HG02943 (cell line): ENCODE results near the gene APOB.
"Not testable (repeated sequence)": the region's sequence is repeated elsewhere in the genome, so short reads cannot be mapped to it uniquely, and the experiment has no call there.

Source experiments
- ATAC-seq: cut with Tn5 transposase; IDR thresholded peaks from one replicate; pipeline ENCODE4 v1.9.1; 2021; ENCODE audit warnings: mild to moderate bottlenecking, low read depth, moderate library complexity; ENCODE audit not compliant: unreplicated experiment

The APOB gene

DNA sequence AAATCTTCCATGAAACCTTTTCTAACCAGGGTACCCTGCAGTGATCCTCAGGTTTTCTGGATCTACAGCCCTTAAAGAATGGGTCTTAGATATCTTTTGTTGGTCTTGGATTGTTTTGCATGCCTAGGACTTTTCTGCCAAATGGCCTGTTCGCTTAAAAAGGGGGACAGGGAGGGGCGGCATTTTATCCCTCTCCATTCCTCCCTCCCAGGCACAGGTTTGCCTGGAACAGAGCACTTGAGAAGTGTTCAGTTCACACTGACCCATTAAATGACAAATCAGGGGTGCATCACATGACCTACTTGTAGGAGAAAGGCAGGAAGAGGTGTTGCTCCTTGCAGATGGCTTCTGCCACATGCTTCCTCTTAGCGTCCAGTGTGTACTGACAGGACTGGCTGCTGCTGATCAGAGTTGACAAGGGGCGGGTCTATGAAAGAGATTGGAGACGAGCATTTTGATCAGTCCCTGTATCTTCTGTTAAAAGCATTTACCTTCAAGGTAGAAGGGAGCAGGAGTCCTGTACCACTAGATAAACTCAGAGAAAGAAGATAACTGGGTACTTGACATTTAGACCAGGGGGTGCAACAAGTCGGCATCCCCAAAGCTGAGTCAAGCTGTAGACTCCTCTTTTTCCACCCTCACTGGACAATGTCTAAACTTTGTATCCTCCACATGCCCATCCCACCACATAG is 8.4 kb downstream of the APOB start:
- ATAC-seq = no peak

DNA sequence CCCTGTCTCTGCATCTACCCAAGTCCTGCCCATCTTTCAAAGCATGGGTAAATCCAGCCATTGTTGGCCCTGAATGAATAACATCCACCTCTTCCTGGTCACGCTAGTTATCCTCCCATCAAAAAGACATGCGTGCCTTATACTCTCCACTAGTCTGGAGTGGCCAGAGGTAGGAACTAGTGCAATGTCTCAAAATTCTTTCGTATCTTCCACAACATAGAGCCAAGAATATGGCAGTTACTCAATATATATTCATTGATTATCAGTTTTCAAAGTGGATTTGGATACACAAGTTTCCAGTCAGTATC is 8.9 kb downstream of the APOB start:
- ATAC-seq = no peak

DNA sequence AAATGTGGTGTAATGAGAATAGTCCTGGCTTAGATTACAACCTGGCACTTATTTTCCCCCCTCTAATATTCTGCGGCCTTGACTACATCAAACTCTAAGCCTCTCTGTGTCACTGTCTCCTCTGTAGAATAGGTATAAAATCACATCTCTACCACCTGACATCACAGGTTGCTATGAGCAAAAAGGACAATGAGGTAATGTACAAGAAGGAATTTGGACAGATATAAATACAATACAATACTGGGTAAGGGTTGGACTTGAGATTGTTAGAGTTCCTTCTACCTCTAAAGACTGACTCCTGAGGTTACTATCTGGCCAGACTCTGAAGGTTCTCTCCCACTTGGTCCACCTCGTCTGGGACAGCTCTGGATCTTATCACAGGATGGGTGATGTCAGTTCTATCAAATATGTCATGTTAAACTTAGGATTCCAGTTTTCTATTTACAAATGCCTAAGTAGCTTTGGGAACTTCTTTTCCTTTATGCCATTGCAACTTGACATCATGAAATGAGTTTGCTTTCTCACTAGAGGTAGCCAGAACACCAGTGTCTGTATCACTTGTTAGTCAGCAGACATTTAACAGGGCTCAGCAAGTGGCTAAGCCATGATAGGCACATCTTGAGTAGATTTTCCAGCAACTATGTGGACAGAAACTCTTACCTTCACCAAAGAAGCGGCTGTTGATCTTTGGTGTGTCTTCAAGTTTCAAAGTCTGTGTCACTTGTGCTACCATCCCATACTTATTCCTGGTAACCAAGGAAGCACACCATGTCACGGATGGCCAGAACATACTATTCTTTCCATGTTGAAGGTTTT is 9.5 kb downstream of the APOB start:
- no peak for ATAC-seq

DNA sequence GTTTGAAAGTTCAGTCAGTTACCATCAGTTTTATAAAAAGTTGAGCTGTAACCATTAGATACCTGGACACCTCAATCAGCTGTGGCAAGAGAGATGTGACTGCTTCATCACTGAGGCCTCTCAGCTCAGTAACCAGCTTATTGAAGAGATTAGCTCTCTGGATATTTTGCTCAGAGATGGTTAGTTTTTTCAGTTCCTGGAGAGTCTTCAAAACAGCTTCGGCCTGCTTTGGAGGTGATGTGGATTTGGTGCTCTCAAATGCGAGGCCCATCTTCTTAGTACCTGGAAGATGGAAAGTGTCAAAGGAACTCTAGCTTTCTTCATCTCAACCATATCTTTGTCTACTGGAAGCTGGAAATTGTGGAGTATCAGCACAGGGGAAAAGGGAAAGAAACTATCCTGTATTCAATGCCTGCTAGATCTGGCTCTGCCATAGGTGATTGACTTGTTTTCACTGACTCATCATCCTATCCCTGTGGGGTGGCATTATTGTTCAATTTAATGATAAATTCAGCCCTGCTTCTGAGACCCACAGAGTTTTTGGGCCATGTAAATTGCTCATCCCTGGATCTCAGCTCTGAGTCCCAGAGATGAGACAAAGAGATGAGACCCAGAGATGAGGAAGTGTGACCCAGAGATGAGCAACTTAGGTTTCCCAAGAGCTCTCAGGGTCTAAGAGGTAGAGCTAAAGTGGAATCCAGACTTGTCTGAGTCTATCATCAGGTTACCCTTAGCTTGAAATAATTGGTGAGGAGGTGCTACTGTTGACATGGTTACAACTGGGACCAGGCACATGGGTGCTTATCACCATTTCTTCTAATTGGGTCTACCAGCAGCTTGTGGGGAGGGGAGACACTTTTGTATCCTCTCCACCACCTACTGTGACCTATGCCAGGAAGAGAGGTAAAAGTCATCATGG is 10.4 kb downstream of the APOB start:
- no peak for ATAC-seq

DNA sequence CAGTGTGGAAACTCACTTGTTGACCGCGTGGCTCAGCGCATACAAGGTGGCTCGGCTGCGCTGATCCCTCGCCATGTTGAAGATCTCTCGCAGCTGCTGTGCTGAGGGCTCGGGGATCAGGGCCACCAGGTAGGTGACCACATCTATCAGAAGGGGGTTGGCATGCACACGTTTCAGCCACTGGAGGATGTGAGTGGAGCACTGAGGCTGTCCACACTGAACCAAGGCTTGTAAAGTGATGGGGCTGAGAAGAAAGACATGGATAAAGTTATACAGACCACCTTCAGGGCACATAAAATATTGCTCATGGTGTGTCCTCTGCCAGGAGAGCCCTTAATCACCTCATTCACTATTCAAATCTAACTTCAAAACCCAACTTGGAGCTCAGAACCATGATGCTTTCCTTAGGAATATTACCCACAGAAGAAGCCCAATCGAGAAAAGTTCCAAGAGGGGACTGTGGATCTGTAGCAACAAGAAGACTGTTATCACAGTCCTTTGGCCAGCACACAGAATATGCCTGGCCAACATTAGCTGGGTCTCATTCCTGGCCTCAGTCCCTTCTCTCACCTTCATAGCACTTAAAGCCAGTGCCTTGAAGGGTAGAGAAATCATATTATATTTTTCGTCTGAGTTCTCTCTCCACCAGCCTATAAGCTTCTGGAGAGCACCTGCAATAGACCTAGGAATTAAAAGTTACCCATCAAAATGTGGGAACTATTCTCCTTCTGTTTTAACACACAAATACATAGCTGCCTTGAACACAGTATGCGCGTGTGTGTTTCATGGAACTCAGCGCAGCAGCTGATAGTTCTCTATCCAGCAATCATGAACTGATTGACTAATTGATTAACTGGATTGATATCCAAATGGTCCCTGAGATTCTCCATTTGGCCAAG is 11.3 kb downstream of the APOB start:
- no peak for ATAC-seq

DNA sequence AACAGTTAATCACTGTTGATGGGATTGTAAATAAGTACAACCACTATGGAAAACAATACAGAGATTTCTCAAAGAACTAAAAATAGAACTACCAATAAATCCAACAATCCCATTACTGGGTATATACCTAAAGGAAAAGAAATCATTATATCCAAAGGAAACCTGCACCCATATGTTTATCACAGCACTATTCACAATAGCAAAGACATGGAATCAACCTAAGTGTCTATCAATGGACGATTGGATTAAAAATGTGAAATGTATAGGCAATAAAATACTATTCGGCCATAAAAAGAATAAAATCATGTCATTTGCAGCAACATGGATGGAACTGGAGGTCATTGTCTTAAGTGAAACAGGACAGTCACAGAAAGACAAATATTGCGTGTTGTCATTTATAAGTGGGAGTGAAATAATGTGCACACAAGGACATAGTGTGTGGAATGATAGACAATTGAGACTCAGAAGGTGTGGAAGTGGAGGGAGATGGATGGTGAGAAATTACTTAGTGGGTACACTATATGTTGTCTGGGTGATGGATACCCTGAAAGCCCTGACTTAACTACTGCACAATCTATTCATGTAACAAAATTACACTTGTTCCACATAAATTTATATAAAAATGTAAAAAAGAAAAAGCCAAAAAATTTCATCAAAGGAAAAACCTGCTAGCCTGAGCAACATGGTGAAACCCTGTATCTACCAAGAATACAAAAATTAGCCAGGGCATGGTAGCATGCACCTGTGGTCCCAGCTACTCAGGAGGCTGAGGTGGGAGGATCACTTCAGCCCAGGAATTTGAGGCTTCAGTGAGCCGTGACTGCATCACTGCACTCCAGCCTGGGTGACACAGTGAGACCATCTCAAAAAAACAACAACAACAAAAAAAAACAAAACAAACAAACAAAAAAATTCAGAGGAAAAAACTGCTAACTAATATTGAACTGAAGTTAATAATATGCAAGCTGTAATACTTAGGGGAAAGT is 12.6 kb downstream of the APOB start:
- no peak for ATAC-seq

DNA sequence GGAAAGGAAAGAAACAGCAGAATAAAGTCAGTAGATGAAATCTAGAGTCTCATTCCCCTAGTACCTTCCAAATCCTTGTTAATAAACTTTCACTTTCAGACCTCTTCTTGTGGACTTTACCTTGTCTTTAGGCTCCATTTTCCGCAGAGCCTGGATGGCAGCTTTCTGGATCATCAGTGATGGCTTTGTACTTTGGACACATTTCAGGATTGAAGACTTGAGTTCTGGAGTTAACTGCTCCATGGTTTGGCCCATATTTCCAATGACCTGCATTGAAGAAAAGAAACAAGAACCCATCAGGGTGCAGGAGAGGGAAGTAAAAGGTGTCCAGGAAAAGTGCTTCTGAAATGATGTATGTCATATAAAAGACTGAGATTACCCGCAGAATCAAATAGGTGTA is 14.4 kb downstream of the APOB start:
- no peak for ATAC-seq

DNA sequence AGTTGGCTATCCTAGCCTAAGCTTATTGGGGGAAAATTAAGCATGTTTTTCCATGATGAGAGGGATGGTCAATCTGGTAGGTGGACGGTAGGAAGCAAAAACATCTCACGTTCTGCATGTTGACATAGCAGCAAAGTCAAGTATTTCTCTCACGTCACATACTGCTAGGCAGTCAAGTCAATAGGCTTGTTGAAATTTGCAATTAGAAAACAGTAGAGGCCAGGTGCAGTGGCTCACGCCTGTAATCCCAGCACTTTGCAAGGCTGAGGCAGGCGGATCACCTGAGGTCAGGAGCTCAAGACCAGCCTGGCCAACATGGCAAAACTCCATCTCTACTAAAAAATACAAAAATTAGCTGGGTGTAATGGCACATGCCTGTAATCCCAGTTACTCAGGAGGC is 14.9 kb downstream of the APOB start:
- ATAC-seq = not testable (repeated sequence)

DNA sequence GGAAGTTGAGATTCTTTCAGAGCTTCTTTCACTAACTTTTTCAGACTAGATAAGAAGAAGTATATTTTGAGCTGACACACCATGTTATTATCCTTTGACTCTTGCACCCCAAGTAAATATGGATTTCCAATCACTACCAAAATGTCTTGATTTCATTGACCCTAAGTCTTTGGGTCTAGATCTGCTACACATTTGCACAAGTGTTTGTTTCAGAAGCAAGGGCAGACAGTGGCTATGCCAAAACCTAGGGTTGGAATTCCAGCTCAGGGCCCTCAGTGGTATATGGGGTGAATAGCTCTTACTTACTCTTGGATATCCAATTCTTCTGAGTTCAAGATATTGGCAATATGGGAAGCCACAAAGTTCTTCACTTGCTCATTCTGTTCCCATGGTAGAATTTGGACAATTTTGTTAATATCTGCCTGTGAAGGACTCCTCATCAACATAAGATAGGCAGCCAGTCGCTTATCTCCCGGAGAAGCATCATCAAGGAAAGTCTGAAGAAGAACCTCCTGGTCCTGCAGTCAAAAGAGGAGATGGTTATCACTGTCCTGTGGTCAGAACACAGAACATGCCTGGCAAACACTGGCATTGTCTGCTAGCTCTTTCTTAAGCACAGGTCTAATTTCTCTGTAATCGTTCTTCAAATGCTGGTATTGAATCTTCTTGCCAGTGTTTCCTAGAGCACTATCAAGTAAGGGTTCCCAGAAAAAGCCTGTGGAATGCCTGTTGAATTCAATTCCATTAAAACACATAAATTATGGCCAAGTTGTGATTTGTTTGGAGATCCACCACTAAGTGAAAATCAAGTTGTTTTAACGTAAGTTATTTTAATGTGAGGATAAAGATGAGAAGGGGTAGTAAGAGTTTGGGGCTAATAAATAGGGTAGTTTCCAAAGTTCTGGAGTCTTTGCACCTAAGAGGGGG is 15.6 kb downstream of the APOB start:
- no peak for ATAC-seq

DNA sequence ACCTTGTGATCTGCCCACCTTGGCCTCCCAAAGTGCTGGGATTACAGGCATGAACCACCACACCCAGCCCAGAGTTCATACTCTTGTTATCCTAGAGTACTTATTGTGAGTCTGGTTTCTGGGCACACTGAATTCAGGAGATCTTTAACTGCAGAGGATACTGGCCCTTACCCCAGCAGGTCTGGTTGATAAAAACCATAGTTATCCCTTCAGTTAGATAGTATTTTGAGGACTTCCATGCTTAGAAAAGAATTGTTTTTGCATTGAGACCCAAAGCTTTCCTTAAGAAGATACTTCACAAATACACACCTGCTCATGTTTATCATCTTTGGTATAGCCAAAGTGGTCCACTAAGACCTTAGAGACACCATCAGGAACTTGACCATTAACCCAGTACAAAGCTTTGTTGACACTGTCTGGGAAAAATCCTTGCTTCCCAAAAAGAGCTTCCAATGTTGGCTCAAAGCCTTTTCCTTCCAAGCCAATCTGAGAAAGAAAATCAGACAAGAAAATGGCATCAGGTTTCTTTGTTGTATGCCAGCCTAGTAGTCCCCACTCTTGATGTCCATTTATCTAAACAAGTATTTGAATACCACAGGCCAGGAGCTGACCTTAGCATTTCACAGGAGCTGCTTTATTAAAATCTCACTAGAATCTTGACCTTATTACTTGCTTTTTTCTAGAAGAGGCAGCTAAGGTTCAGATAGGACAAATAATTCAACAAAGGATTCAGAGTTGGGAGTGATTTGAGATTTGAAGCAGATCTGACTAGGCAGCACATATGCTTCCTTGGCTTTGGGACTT is 17.2 kb downstream of the APOB start:
- ATAC-seq = no peak

DNA sequence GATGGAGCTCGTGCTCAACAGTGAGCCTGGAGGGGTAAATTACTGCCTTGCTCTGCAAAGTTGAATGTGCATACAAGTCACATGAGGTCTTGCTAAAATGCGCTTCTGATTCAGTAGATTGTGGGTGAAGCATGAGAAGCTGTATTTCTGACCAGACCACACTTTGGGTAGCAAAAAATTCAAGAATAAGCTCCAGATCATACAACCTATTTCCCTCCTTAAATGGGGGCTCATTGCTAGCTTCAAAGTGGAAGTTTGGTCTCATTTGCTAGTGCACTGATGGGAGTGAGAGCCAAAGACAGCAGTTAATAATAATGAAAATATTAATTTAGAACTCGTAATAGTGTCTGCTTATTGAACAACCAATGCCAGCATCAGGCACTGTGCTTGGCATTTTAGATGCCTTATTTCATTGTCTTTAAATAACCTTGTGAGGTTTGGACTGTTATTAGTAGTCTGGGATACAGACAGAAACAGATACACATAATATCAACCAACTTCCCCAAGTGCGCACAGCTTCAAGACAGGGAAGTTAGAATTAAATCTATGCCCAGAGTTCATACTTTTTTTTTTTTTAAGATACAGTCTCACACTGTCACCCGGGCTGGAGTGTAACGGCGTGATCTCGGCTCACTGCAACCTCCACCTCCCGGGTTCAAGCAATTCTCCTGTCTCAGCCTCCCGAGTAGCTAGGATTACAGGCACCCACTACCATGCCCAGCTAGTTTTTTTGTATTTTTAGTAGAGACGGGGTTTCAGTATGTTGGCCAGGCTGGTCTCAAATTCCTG is 18.0 kb downstream of the APOB start:
- no peak for ATAC-seq

DNA sequence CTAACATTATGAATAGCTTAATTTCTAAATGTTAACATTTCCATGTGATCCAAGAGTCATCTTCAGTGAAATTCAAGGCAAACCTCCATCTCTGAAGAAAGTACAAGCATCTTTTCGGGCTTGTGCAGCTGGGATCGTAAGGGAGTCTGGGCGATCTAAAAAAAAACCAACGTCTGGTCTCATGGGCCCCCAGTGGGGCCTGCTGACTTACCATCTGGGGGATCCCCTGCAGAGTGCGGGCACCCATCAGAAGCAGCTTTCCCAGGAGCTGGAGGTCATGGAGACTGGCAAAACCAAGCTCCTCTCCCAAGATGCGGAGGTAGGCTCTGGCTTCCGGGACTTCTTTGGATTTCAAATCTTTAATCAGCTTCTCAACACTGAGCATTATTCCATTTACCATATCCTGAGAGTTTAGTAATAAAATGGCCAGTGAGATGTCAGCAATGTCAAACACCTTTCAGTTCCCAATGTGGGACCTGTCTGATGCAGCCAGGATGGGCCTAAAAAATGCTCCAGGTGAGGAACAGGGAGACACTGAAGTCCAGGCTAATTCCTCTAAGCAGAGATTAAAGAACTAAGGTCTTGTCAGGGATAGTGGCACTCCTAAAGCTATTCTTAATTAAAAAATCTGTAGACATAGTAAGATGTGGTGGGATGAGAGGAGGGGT is 19.0 kb downstream of the APOB start:
- no peak for ATAC-seq

DNA sequence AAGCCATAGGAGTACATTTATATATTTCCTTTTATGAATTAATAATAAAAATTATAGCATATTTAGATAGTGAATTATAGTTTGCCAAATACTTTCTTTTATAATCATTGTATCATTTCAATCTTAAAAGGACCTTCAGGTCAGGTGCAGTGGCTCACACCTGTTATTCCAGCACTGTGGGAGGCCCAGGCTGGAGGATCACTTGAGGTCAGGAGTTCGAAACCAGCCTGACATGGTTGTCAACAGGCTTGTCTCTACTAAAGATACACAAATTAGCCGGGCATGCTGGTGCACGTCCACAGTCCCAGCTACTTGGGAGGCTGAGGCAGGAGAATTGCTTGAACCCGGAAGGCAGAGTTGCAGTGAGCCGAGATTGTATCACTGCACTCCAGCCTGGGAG is 19.7 kb downstream of the APOB start:
- ATAC-seq = no peak

DNA sequence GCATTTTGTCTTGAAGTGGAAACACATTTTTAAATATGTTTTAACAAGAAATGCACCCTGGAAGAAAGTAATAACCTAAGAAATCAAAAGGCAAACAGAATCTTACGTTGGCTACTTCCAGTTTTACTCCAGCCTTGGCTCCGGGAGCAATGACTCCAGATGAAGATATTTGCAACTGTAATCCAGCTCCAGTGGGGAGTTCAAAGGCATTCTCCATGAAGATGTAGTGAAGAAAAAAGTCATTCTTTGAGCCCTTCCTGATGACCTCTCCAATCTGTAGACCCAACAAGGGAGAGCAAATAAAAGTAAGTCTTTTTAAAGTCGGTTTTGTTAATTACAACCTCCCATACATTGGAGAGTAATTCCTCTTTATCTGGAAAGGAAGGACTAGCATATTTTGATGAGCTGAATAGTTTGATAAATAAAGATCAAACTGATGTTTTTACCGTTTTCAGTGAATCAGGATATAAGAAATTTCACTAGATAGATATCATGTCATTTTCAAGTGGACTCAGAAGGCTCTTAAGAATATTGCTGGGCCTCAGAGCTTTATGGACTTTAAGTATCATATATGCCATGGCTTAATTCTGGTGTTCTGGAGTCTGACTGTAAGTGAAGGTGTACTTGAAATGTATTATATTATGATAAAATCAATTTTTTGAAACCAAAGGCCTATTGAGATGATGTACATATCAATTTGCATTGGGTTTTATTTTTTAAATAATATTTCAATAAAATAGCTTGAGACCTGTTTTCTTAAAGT is 20.3 kb downstream of the APOB start:
- no peak for ATAC-seq

DNA sequence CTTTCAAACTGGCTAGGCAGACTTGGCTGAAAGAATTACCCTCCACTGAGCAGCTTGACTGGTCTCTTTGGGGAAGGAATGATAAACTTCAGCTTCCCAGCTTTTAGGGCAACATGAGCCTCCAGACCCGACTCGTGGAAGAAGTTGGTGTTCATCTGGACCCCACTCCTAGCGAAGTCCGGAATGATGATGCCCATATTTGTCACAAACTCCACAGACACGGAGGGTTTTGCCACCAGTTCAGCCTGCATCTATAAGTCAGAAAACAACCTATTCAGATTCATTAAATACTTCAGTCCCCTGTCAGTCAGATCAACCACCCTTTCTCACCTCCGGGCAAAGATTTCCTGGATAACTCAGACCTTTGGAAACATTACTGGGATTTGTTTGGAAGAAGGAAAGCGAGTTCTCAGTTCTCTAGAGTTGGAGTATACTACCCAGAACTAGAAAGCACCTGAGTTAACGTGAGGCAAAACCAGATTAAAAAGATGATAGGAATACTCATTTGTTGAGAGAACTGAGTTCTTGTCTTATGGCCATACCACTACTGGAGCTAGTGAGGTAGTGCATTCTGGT is 21.0 kb downstream of the APOB start:
- ATAC-seq = no peak
